Measurements from ENCODE around the gene SOS1. TPM values are rescaled to one million over a fixed set of nuclear protein-coding genes. Genes with fewer than 3 reads are reported as not detected.
"Not testable (repeated sequence)": the region's sequence is repeated elsewhere in the genome, so short reads cannot be mapped to it uniquely, and the experiment has no call there.

The SOS1 gene
- total RNA-seq, 1 donor from 2014 or later = 7.3 TPM

DNA sequence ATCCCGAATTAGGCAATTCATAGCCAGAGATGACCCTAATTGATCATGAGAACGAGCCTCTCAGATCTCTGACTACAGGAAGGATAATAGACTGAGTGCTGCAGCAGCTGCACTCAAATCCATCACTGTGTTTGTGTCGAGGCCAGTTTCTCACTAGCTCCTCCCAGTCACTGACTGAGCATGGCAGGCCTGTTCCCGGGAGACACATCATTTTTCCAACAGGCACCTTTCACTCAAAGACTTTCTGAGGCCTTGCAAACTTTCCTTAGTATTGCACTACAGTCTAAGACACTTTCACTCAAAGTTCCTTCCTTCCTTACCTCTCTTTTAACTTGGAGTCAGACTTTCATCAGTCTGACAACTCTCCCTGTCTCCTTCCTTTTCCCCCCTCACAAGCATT, 13.7 kb downstream of the SOS1 start:
- peak; percentile 16 to 27 for DNase-seq (ENCODE audit: low read depth in 2 of 2)

DNA sequence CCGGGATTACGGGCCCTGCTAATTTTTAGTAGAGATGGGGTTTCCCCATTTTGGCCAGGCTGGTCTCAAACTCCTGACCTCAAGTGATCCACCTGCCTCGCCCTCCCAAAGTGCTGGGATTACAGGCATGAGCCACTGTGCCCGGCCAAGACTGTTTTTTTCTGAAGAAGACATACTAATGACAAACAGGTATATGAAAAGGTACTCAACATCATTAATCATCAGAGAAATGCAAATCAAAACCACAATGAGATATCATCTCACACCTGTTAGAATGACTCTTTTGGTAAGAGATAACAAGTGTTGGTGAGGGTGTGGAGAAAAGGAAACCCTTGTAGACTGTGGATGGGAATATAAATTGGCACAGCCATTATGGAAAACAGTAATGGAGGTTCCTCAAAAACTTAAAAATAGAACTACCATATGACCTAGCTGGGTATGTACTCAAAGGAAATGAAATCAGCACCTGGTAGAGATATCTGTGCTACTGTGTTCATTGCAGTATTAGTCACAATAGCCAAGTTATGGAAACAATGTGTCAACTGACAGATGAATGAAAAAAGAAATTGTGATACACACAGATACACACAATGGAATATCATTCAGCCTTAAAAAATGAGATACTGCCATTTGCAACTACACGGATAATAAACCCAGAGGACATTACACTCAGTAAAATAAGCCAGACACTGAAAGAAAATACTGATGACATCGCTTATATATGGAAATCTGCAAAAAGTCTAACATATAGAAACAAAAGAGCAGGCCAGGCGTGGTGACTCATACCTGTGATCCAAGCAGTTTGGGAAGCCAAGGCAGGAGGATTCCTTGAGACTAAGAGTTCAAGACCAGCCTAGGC, 20.8 kb downstream of the SOS1 start:
- DNase-seq (ENCODE audit: low read depth in 2 of 2) = peak; percentile 82 to 86

DNA sequence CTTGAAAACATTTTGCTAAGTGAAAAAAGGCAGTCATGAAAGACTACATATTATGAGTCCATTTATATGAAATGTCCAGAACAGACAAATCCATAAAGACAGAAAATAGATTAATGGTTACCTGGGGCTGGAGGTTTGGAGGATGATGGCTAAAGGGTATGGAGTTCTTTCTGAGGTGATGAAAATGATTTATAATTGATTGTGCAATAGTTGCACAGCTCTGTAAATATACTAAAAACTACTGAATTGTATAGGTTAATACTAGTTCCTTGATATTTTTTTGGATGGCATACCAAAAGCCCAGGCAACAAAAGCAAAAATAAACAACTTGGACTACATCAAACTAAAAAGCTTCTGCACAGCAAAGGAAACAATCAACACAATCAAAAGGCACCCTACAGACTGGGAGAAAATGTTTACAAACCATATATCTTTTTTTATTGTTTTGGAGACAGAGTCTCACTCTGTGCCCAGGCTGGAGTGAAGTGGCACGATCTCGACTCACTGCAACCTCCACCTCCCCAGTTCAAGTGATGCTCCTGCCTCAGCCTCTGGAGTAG, 21.5 kb downstream of the SOS1 start:
- DNase-seq (ENCODE audit: low read depth in 2 of 2) = no peak

DNA sequence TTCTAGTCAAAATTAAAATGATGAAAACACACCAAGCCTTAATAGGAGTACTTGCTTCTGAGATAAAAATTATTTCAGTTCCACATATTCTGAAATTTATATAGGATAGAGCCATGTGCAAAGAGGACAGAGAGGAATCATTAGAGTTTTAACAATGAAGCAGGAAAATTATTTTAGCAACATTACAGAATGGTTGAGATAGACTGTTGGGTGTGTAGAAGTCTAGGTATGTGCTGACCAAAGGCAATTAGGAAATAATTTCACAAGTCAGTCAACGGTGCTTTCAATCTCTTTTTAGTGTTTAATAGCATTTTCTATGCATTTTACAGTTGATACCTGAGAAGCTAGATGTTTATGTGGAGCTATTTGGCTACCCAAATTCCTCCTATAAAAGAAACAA, 25.2 kb downstream of the SOS1 start:
- no peak for DNase-seq (ENCODE audit: low read depth in 2 of 2)

DNA sequence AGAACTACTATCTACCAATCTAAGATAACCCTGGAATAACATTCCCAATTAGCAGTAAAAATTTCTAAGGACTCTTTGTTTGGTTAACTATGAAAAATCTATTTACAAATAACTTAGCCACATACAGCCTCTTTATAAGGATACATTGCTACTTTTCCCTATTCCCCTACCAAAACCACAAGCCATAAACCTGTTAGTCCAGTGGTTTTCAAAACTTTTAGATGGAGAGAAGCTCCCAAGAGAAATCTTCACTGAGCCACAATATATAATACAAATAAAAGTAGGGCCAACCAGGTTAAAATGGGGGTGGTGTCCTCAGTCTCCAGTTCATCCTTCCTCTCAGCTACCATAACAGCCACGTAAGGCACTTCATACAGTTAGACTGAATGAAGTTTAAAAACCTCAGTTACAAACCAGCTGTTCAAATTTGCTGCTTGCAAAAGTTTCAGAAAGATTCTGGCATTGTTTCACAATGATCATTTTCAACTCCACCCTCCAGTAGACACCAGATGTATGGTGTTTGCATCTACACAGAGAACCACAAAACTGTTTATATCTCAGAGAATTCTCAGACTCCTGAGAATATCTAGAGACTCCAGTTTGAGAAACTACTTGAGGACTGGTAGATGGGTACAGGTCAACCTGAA, 26.0 kb downstream of the SOS1 start:
- no peak for DNase-seq (ENCODE audit: low read depth in 2 of 2)

DNA sequence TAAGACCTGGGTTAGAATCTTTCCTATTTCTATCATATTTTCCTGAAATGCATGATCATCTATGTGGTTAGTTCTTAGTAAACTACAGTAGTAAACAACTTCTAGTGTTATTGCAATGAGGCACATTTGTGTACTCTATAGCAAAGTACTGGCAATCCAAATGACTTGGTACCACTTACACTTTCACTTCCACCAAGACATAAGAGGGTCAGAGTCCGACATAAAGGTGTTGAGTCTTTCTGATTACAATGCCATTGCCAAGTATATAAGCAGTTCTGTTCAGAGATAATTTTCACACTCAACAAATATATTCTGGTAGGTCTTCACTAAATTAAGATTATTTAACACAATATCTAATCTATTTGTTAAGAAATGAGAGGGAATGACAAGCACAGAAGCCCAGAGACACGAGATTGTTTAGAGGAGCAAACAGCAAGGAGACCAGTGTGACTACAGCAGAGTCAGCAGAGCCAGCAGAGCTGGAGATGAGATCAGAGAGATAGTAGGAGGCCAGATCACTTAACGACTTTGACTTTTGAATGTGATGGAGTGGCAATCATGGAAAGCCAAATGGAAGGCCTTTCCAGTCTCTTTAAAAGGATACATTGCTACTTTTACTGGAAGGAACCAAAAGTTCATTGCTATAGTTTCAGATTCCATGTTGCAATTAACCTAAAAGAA, 27.5 kb downstream of the SOS1 start:
- no peak for DNase-seq (ENCODE audit: low read depth in 2 of 2)

DNA sequence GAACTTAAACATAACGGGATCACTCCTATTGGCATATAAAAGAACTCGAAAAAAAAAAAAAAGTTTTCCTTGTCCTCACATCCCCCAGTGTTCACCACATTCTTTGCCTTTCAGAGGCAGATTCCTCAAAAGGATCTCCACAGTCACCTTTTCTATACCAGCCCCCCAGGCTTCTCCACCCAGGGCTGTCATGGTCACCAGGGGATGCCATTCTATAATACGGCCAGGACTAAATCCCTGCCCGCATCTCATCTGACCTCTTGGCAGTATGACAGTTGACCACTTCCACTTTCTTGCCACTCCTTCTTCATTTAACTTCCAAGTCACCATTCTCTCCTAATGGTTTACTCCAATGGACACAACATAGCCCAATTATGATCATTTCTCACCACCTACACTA, 29.3 kb downstream of the SOS1 start:
- DNase-seq (ENCODE audit: low read depth in 2 of 2) = no peak

DNA sequence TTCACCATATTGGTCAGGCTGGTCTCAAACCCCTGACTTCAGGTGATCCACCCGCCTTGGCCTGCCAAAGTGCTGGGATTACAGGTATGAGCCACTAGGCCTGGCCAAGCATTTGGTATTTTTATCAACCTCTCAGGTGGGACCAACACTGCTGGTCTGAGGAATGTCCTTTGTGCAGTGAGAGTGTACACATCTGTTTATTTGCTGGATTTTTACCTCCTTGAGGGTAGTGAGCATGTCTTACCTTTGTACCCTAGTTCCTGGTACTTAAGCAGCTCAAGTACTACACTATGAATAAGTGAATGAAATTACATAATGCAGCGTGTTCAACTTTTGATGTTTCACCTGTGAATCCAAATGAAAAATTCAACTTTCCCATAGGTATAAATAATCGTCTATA, 29.8 kb downstream of the SOS1 start:
- no peak for DNase-seq (ENCODE audit: low read depth in 2 of 2)

DNA sequence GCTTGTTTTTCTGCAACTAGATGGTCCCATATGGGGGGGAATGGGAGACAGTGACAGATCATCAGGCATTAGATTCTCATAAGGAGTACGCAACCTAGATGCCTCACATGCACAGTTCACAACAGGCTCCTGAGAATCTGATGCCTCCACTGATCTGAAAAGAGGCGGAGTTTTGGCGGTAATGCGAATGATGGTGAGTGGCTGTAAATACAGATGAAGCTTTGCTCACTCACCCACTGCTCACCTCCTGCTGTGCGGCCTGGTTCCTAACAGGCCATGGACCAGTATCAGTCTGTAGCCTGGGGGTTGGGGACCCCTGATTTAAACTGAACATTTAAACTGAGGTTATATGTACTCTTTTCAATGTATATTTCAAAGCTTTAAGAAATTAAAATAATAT, 40.7 kb downstream of the SOS1 start:
- no peak for DNase-seq (ENCODE audit: low read depth in 2 of 2)

DNA sequence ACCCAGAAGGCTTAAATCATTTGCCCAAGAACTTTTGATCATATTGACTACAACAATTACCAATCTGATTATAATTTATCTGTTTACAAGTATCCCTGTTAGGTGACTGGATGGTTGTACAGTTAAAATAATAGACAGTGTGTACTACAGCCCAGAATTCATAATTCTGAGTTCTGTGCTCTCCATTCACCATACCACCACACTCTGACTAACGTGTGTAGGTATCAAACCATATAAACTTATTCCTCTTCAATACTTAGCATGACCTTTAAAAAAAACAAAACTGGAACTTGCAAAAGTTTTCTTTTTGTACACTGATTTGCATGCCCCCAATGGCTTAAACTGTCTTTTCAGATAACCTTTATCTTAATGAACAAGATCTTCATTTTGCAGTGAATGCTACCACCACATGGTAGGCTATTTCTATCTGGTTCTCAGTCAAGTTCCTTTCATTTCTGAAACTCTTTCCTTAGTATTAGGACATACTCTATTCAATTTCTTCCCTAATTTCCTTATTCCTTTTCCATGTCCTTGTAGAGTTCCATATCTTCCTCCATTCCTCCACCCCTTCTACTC, 50.9 kb downstream of the SOS1 start:
- no peak for DNase-seq (ENCODE audit: low read depth in 2 of 2)

DNA sequence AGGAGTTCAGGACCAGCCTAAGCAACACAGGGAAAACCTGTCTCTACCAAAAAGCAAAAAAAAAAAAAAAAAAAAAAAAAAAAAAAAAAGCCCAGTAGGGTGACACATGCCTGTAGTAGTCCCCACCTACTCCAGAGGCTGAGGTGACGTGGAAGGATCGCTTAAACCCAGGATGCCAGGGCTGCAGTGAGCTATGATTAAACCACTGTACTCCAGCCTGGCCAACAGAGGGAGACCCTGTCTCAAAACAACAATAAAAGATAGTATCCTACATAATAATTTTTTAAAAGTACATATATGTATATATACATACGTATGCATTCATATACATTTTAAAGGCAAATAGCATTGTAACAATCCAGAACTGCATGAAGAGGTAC, 51.7 kb downstream of the SOS1 start:
- peak; percentile 3 to 8 for DNase-seq (ENCODE audit: low read depth in 2 of 2)

DNA sequence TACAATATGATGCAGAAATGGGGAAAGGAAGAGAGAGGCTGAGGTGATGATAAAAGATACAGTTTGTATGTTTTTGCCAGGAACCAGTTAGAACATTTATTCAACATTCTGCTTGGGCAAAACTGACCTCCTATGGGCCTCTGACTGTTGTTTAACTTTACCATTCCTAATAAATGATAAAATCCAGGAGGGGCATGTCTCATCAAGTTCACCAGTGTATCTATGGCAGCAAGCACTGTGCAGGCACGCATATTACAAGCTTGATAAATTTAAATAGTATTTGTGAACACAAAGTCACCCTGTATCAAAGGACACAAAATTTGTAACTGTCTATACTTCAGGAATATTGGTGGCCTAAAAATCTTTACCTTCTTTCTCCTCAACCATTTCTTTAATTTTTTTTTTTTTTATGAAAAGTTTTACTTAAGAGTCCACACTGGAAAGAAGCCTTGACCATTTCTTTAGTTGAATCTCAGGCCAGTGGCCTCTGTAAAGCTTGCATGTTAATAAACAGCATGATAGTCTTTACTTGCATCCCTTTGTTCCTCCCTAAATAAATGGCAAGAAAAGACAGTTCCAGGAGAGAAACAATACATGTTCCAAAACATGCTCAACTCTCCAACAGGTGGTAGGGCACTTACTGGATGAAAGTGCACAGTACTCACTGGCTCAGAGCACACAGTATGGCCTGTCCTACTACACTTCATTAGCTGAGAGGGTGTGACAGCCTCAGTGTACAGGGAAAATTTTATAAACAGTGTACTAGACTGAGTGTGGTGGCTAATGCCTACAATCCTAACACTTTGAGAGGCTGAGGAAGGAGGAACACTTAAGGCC, 52.3 kb downstream of the SOS1 start:
- DNase-seq (ENCODE audit: low read depth in 2 of 2) = no peak

DNA sequence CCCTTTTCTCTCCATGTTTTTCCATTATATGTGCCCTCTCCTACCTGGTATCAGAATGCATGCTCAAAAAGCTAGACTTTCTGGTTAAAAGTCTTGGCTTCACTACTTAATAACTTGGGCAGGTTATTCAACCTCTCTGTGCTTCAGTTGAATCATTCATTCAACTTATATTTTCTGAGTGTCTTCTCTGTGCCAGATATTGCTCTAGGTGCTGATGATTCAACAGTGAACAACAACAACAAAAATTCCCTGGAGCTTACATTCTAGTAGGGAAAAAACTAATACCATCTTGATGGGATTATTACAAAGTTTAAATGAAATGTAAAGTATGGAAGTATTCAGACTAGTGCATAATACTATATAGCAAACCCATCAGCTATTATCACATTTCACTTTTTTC, 55.2 kb downstream of the SOS1 start:
- no peak for DNase-seq (ENCODE audit: low read depth in 2 of 2)

DNA sequence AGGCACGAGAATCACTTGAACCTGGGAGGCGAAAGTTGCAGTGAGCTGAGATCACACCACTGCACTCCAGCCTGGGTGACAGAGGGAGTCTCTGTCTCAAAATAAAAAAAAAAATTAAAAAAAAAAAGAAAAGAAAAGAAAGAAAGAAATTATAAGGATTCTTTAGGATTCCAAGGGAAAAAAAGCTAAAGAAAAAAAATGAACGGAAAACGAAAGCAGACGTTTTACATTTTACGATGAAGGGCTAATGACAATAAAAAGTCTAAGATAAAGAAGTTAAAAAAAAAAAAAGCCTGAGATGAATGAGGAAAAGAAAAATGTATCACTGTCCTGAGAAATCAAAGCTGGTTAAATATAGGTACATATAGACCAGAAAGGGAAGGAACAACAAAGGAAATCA, 58.5 kb downstream of the SOS1 start:
- DNase-seq (ENCODE audit: low read depth in 2 of 2) = no peak

DNA sequence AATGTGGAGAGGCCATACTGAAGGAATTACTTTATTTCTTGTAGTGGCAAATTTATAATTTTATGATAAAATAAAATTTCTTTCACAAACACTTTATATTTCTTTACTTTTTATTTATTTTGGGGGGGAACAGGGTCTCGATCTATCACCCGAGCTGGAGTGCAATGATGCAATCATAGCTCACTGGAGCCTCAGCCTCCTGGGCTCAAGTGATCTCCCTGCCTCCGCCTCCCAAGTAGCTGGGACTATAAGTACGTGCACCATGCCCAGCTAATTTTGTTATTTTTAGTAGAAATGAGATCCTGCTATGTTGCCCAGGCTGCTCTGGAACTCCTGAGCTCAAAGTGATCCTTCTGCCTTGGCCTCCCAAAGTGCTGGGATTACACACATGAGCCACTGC, 59.6 kb downstream of the SOS1 start:
- no peak for DNase-seq (ENCODE audit: low read depth in 2 of 2)

DNA sequence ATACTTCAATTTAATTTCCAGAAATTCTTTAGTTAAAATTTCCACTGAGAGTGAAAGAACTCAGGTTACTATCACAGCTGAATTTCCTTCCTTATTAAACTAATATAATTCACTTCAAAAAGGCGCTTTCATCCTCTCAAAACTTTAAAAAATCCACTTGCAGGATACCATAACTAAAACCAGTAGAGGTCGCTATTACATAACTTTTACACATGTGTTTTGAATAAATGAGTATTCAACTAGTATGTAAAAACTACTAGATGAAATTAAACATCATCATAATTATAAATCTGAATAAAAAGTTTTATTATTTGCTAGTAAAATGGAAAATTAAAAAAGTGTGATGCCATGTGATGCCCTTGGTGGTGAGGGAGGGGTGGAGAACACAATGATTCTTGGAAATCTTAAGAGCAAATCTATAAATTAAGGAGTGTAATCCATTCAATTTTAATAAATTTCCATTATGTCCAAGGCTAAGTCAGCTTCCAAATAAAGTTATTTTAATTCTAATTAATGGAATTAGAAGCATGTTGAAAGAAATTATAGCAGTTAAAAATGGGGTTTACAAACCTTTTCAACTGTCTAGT, 61.4 kb downstream of the SOS1 start:
- DNase-seq (ENCODE audit: low read depth in 2 of 2) = peak; percentile 56 to 72

DNA sequence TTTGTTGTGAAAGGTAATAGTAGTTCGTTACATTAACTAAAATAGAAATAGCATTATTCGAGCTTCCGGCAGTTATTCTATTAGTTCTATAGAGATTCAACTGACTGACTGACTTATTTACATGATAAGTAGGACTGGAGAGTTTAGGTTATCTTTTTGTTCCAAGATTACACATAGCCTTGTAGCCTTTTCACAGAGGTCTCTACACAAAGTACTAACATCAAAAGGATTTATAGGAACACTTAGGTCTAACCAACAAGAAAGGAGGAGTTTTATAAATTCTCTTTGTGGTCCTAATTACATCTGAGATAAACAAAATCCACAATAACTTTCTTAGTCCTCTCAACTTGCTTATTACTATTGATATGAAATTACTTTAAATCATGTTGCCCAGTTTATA, 62.8 kb downstream of the SOS1 start:
- no peak for DNase-seq (ENCODE audit: low read depth in 2 of 2)

DNA sequence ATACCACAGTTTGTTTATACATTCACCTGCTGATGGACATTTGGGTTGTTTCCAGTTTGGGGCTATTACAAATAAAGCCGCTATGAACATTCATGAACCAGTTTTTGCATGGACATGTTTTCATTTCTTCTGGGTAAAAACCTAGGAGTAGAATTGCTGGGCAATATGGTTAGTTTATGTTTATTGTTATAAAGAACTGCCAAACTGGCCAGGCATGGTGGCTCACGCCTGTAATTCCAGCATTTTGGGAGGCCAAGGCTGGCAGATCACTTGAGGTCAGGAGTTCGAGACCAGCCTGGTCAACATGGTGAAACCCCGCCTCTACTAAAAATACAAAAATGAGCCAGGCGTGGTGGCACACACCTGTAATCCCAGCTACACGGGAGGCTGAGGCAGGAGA, 68.2 kb downstream of the SOS1 start:
- not testable (repeated sequence) for DNase-seq (ENCODE audit: low read depth in 2 of 2)

DNA sequence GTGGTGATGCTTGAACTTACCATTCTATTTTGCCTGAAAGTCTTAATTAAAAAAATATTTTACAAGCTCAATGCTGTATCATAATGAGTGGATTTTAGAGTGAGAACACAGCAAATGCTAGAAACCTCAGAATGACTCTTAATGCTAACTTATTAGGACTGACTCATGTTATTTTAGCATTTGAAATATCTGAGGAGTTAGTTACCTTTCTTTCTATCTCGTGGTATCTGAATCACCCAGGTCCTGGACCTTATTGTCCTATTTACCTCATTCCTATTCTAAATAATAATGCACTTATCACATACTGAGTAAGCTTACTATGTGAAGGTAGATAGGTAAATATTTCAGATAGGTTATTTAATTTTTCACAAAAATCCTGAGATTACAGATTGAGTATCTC, 70.7 kb downstream of the SOS1 start:
- DNase-seq (ENCODE audit: low read depth in 2 of 2) = no peak

DNA sequence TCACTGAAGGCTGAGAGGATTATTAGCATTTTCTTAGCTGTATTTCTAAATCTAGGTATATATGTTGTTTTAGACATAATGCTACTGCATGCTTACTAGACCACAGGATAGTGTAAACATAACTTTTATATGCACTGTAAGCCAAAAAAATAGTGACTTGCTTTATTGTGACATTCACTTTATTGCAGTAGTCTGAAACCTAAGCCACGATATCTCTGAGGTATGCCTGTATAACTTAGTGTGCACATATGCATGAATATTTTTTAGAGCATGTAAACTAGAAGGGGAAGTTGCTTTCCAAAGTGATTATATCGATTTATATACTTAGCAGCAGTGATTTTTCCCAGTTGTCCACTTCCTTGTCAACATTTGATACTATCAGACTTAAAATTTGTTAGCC, 81.8 kb downstream of the SOS1 start:
- DNase-seq (ENCODE audit: low read depth in 2 of 2) = no peak

DNA sequence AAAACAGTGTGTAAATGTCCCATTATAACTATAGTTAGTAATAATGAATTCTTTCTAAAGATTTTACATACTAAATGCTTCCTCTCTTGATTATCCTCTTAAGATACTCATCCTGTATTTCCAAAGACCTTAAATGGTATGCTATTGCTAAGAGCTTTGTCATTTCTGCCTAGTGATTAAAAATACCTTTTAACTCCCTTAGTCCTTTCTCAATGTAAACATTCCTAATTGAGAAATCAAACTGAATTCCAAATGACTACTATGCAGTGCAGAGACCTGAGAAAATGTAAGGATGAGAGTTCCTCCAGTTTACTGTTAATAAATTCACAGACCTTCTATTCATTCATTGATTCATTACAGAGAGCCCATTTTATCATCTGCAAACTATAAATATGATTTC, 86.9 kb downstream of the SOS1 start:
- no peak for DNase-seq (ENCODE audit: low read depth in 2 of 2)
